Rectal smooth muscle tissue (tissue), 1 donor: Measurements from ENCODE around the gene GOLGA2.

Source experiments
- H3K27ac ChIP-seq: one replicate; pipeline ENCODE4 v1.7.0; 2013; ENCODE audit warnings: low read depth, low read length, inconsistent platforms
- H3K27me3 ChIP-seq: one replicate; pipeline ENCODE4 v1.7.0; 2013; ENCODE audit warnings: low read length; ENCODE audit not compliant: control insufficient read depth, insufficient read depth
- H3K36me3 ChIP-seq: one replicate; pipeline ENCODE4 v1.7.0; 2013; ENCODE audit warnings: low read length; ENCODE audit not compliant: control insufficient read depth, insufficient read depth
- H3K4me1 ChIP-seq: one replicate; pipeline ENCODE4 v1.7.0; 2013; ENCODE audit warnings: low read length; ENCODE audit not compliant: control insufficient read depth, insufficient read depth
- H3K4me3 ChIP-seq: one replicate; pipeline ENCODE4 v1.7.0; 2013; ENCODE audit warnings: low read length
- H3K9ac ChIP-seq: one replicate; pipeline ENCODE4 v1.7.0; 2013; ENCODE audit warnings: low read length

The GOLGA2 gene

DNA sequence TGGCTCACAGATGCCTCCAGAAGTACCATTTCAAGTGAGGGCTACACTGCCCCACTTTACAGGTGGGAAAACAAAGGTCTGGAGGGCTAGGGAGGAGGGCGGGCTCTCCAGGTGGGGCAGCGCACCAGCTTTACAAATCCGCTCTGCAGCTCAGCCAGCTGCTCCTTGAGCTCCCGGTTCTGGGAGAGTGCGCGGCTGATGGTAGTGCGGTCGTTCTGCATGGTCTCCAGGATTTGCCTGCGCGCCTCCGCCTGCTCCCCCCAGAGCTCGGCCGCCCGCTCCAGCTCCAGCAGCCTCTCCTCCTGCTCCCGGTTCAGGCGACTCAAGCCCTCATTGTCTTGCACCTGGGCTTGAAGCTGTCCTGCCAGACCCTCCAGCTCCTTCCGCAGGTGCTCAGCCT lies 15.5 kb downstream of the GOLGA2 start:
- Histone ChIP-seq H3K27ac (no peak overlapping the region), H3K4me1 (no peaks in the 10 kb centered on the region), H3K36me3 (peaks cover 48% of the 10 kb centered on the region), H3K27me3 (no peaks in the 10 kb centered on the region), H3K4me3 (no peak overlapping the region), H3K9ac (no peak overlapping the region)

DNA sequence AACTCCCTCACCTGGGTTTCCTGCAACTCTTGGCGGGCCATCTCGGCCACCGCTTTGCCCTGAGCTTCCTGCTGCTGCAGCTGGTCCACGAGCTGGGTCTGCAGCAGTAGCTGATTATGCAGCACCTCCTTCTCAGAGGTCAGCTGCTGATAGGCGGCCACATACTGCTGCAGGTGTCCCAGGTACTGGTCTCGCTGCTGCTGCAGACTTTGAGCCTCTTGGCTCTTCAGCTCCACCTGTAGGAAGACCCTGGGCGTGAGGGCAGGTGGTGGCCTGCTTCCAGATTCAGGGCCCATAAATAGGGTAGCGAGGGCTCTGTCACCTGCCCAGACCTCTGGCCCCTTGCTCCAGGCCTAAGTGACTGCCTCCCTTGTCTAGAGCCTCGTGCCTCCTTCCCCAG lies 16.7 kb downstream of the GOLGA2 start:
- Histone ChIP-seq H3K9ac (no peak overlapping the region), H3K27ac (no peak overlapping the region), H3K36me3 (peaks cover 48% of the 10 kb centered on the region), H3K27me3 (no peaks in the 10 kb centered on the region), H3K4me1 (no peaks in the 10 kb centered on the region), H3K4me3 (no peak overlapping the region)

DNA sequence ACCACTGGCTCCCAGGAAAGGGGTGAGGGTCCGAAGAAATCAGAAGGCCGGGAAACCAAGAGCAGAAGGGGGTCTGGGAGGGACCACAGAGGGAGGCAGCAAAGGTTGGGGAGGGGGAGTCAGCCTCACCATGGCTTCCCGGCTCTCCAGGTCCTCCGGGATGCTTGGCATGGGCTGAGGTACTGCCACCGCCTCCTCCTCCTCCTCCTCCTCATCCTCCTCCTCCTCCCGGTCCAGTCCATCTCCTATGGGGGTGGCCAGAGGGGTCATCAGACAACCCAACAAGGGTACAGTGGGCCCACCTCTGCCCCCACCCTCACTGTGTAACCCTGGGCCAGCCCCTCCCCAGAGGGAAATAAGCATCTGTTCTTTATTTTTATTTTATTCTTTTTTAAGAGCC lies 17.5 kb downstream of the GOLGA2 start:
- H3K36me3 ChIP-seq: peaks cover 48% of the 10 kb centered on the region
- H3K27ac ChIP-seq: no peak overlapping the region
- H3K4me3 ChIP-seq: no peak overlapping the region
- H3K9ac ChIP-seq: no peak overlapping the region
- no peaks in the 10 kb centered on the region for H3K27me3 ChIP-seq
- H3K4me1 ChIP-seq: no peaks in the 10 kb centered on the region

- Histone ChIP-seq H3K4me3 (no peak overlapping the region), H3K36me3 (peaks cover 45% of the 10 kb centered on the region), H3K9ac (no peak overlapping the region)
Observed at GRCh38 chr9:128257907-128258306, 17.9 kb downstream of the GOLGA2 start.

GRCh38 chr9:128257086-128257825 lies 18.6 kb downstream of the GOLGA2 start:
- H3K36me3 ChIP-seq: peaks cover 40% of the 10 kb centered on the region
- no peaks in the 10 kb centered on the region for H3K27me3 ChIP-seq
- H3K4me3 ChIP-seq: no peak overlapping the region
- no peaks in the 10 kb centered on the region for H3K4me1 ChIP-seq
- H3K27ac ChIP-seq: no peak overlapping the region
- no peak overlapping the region for H3K9ac ChIP-seq

More at GRCh38 chr9:128257907-128258306, 17.9 kb downstream of the GOLGA2 start:
- Histone ChIP-seq H3K4me1 (no peaks in the 10 kb centered on the region), H3K27ac (no peak overlapping the region), H3K27me3 (no peaks in the 10 kb centered on the region)

DNA sequence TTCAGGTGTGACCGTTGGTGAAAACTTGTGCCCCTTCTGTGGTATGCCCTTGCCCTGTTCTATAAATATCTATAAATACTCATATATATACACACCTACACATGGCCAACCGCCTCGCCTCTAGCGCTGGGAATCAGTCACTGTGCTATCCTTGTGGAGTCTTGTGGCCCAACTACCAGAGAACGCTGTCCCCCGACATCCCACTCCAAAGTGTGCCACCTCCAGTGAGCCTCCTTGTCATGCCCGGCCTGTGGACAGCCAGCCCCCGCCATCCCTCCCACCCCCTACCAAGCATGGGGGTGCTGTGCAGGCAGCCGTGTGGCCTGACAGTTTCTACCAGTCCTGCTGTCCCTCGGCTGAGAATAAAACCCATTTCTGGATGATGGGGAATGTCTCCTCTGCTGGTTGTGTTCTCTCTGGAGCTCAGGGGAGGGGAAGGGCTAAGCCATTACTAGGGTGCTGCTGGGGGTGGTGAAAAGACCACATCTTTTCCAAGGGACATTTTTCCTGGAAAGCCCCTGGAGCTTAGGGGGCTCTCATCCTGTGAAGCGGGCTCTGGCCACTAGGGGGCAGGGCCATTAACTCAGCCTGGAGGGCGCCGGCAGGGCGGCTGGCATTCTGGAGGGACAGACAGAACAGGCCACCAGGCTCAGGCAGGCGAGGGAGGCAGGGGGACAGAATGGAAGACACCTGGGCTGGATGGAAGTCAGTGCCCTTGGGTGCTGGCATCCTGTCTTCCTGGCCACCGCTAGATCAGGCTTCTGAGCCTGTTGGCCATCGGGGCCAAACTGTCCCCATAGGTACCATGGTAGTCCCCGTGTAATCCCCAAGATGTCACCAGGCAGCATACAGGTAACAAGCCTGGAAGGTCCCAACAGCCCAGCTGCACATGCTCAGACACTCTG lies 20.7 kb downstream of the GOLGA2 start:
- H3K27me3 ChIP-seq: peaks cover 5% of the 10 kb centered on the region
- H3K9ac ChIP-seq: no peak overlapping the region
- H3K4me3 ChIP-seq: no peak overlapping the region
- no peak overlapping the region for H3K27ac ChIP-seq
- peaks cover 2% of the 10 kb centered on the region for H3K4me1 ChIP-seq
- H3K36me3 ChIP-seq: peaks cover 24% of the 10 kb centered on the region

DNA sequence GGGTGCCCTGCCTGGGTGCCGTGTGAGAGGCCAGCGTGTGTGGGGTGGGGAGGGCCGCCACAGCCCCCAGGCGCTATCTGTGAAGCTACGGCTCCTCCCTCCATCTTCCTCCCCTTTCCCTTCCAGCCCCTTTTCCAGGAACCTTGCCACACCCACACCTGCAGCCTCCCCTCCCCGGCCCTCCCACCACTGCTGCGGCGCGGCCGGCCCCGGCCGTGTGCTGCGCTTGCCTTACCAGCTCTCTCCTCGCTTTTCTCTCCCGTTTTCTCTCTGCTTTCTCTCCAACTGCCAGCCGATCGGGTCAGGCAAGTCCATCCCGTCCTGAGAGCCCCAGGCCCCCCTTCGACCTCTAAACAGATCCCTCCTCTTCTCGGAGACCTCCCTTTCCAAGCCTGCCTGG lies 21.4 kb downstream of the GOLGA2 start:
- peaks cover 2% of the 10 kb centered on the region for H3K4me1 ChIP-seq
- H3K27me3 ChIP-seq: peaks cover 5% of the 10 kb centered on the region
- no peak overlapping the region for H3K27ac ChIP-seq
- H3K9ac ChIP-seq: no peak overlapping the region
- H3K36me3 ChIP-seq: peaks cover 20% of the 10 kb centered on the region
- H3K4me3 ChIP-seq: no peak overlapping the region

DNA sequence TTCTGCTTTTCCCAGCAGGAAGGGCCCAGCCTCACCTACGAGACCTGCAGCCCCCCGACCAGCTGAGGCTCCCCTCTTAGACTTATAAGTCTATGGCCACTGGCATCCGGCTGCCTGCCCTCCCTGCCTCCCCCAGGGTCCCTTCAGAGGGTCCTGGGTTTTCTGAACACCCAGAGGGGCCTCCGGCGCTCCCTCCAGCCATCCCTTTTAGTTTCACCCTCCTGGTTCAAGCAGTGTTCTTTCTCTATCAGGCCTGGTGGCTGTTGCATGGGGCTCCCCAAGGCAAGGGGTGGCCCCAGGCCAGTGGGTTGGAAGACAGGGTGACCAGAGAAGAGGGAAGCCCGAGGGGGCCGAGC lies 21.8 kb downstream of the GOLGA2 start:
- Histone ChIP-seq H3K27me3 (peaks cover 5% of the 10 kb centered on the region), H3K4me1 (peaks cover 2% of the 10 kb centered on the region), H3K9ac (no peak overlapping the region), H3K36me3 (peaks cover 16% of the 10 kb centered on the region), H3K27ac (no peak overlapping the region), H3K4me3 (no peak overlapping the region)

GRCh38 chr9:128253140-128253990 lies 22.4 kb downstream of the GOLGA2 start:
- peaks cover 13% of the 10 kb centered on the region for H3K36me3 ChIP-seq
- no peak overlapping the region for H3K9ac ChIP-seq
- H3K27me3 ChIP-seq: peaks cover 5% of the 10 kb centered on the region
- H3K4me1 ChIP-seq: peaks cover 2% of the 10 kb centered on the region
- no peak overlapping the region for H3K4me3 ChIP-seq
- H3K27ac ChIP-seq: no peak overlapping the region

- H3K4me3 ChIP-seq: no peak overlapping the region
Observed at GRCh38 chr9:128252317-128253139, 23.3 kb downstream of the GOLGA2 start.

DNA sequence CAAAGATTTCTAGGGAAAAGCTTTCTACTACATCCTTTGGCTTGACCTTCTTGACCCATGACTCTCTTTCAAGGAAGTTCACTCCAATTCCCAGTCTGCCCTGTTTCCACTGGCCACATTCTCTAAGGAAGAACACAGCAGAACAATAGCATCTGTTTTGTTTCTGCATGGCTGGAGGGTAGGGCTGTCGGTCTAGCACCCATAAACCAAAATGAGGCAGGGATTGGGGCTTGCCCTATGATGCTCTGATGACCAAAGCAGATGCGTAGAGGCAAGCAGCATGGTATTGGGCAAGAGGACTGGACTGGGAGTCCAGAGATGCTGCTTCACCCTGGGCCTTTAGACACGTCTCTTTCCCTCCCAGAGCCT lies 24.1 kb downstream of the GOLGA2 start:
- peaks cover 4% of the 10 kb centered on the region for H3K36me3 ChIP-seq
- peaks cover 5% of the 10 kb centered on the region for H3K27me3 ChIP-seq
- no peak overlapping the region for H3K9ac ChIP-seq
- no peak overlapping the region for H3K27ac ChIP-seq
- peaks cover 2% of the 10 kb centered on the region for H3K4me1 ChIP-seq
- no peak overlapping the region for H3K4me3 ChIP-seq

More at GRCh38 chr9:128252317-128253139, 23.3 kb downstream of the GOLGA2 start:
- Histone ChIP-seq H3K27ac (no peak overlapping the region), H3K36me3 (peaks cover 7% of the 10 kb centered on the region), H3K9ac (no peak overlapping the region), H3K27me3 (peaks cover 5% of the 10 kb centered on the region), H3K4me1 (peaks cover 2% of the 10 kb centered on the region)
